ENCODE results near the gene ASCC3.

Gene ASCC3

DNA sequence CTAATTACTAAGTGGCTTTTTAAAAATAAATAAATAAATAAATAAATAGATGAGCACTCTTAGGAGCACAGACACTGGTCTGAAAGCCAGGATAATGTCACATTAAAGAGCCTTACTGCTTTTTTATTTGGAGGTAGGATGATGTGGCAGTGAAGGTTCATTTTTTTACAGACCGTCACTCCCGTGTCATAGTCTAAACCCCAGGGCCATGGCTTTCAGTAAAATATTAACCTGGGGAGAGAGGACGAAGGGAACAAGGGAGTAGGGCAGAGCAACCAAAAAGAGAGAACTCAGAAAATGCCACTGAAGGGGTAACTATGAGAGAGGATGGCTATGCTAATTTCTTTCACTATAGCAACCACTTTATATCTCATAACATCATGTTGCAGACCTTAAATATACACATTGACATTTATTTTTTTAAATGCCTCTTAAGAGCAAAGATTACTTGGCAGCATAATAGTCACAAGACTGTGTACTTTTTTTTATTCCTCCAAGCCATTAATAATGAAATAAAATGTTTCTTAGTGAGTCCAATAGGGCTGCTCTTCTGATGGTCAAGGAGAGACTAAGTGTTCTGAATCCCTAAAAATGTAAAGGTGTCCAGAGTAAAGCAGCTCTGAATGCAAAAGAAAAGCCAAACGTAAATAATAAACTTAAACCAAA, 315.6 kb downstream of the ASCC3 start:
- no peak overlapping the region for H3K4me3 ChIP-seq (replicated peaks in 1 of 2; ENCODE audit: low read depth in 2 of 2, low read length in 2 of 2)
- no peak for DNase-seq (ENCODE audit: low read depth in 2 of 2)
- TF ChIP-seq, protein P1, sequence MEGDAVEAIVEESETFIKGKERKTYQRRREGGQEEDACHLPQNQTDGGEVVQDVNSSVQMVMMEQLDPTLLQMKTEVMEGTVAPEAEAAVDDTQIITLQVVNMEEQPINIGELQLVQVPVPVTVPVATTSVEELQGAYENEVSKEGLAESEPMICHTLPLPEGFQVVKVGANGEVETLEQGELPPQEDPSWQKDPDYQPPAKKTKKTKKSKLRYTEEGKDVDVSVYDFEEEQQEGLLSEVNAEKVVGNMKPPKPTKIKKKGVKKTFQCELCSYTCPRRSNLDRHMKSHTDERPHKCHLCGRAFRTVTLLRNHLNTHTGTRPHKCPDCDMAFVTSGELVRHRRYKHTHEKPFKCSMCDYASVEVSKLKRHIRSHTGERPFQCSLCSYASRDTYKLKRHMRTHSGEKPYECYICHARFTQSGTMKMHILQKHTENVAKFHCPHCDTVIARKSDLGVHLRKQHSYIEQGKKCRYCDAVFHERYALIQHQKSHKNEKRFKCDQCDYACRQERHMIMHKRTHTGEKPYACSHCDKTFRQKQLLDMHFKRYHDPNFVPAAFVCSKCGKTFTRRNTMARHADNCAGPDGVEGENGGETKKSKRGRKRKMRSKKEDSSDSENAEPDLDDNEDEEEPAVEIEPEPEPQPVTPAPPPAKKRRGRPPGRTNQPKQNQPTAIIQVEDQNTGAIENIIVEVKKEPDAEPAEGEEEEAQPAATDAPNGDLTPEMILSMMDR (IDR thresholded peaks at IDR 0.05; ENCODE audit: low read depth, low read length): no peak

DNA sequence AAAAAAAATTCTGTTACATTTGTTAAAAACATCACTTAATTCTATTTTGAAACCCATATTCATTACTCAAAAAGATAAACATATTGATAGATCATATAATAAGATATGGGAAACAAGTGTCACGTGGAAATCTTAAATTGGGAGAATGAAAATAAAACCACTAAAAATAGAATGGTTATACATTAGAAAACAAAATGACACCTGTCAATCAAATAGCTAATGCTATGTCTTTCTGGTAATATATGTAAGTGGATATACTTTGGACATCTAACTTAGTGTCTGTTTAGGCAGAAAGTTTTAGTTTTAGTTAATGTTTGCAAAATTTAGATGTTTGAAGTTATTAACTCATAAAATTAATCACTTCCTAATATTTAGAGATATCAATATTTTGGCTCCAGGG, 321.3 kb downstream of the ASCC3 start:
- TF ChIP-seq, protein P1 (IDR thresholded peaks at IDR 0.05; ENCODE audit: low read depth, low read length): no peak
- no peak overlapping the region for H3K4me3 ChIP-seq (replicated peaks in 1 of 2; ENCODE audit: low read depth in 2 of 2, low read length in 2 of 2)
- no peak for DNase-seq (ENCODE audit: low read depth in 2 of 2)

DNA sequence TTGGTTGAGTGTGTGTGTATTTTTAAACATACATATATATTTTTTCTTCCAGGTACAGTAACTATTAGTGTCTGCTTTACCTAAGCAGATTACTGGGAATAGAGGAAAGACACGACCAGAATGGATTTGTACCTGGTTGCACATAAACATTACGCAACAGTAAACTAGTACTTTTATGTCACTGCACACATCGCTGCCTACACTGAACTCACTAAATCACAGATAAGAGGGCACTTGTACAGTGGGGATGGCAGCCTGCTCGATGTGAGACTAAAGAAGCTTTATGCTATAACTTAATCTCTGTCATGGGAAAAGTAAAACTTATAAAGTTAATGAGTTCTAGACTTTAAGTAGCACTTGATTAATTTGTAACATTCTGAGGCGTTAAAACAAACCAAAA, 326.9 kb downstream of the ASCC3 start:
- DNase-seq (ENCODE audit: low read depth in 2 of 2): no peak
- H3K4me3 ChIP-seq (replicated peaks in 1 of 2; ENCODE audit: low read depth in 2 of 2, low read length in 2 of 2): no peak overlapping the region
- TF ChIP-seq, protein P1 (IDR thresholded peaks at IDR 0.05; ENCODE audit: low read depth, low read length): no peak

DNA sequence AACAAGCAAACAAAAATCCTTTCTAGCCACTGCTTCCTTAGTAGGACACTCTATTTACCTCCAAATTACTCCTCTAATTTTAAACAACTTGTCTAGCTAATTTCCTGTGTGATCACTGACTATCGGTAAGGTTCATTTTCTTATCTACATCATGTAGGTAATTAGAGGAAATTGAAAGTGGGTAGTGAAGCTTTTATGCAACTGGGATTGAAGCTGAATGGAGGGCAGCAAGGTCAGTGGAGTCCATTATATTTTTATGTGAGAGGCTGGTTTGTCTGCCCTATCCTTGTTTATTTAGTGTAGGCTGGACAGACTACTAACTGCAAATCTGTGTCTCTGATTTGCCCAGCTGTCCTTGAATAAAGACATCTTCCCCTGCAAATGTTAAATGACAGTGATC, 327.9 kb downstream of the ASCC3 start:
- no peak for DNase-seq (ENCODE audit: low read depth in 2 of 2)
- H3K4me3 ChIP-seq (replicated peaks in 1 of 2; ENCODE audit: low read depth in 2 of 2, low read length in 2 of 2): no peak overlapping the region
- TF ChIP-seq, protein P1 (IDR thresholded peaks at IDR 0.05; ENCODE audit: low read depth, low read length): no peak

DNA sequence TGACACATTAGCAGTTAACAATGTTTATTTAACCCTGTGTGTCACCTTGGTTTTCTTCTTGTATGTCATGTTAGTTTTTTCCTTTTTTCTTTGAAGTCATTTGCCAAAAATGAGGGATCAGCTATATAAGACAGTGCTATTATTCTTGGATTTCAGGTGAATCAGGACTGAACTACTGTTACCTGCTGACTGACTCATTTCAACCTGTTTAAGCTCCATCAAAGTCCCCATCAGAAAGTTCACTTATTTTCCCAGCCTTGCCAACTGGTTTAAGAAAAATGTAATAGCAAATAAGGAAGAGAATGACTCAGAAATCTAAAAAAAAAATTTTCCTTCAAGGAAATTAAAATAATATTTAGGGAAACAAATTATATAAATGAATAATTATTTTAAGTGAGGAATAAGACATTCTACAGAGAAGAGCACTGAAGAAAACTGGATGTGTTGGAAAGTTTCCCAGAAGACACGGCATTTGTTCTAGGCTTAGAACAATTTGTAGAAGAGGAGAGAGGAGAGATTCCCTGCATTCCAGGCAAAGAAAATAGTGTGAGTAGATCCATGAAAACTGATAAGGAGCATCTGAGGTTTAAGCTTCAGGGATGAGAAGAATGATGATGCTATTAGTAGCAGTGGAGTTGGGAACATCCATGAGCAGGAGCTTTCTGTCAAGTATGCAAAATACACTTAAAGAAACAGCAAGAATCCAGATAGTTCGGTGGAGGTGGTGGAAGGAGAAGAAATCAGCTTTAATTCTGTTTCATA, 331.5 kb downstream of the ASCC3 start:
- TF ChIP-seq, protein P1 (IDR thresholded peaks at IDR 0.05; ENCODE audit: low read depth, low read length): no peak
- DNase-seq (ENCODE audit: low read depth in 2 of 2): peak; percentile 45 to 66
- H3K4me3 ChIP-seq (replicated peaks in 1 of 2; ENCODE audit: low read depth in 2 of 2, low read length in 2 of 2): no peak overlapping the region

DNA sequence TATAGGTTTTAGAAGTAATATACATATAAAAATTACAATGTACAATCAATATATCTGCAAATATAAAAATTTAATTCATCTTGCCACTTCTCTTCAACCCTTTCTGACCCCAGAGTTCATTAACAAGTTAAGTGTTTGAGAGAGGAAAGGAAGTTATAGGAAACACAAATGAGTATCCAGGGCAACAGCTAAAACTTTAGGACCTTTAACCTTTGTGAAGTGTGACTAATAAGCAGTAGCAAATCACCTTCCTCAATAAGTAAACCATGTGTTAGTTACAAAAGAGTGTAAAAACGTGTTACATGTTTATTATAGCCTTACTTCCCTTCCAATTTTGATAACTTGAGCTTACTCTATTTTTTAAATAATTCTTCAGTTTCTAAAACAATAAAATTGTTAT, 343.0 kb downstream of the ASCC3 start:
- no peak overlapping the region for H3K4me3 ChIP-seq (replicated peaks in 1 of 2; ENCODE audit: low read depth in 2 of 2, low read length in 2 of 2)
- TF ChIP-seq, protein P1 (IDR thresholded peaks at IDR 0.05; ENCODE audit: low read depth, low read length): no peak
- DNase-seq (ENCODE audit: low read depth in 2 of 2): peak; percentile 19 to 31

Data from cardiac fibroblast (primary cell).